Endothelial cell of umbilical vein (primary cell): ENCODE measurements around the gene VGLL3. TPM values are rescaled to one million over a fixed set of nuclear protein-coding genes. Genes with fewer than 3 reads are reported as not detected.

Experiments used
- polyA plus RNA-seq, 4 experiments: library from polyadenylated mRNA; depleted of rRNA in 3 of 4; stranded (reverse) in 3 of 4; unstranded in 1 of 4; fragments of >200 nt; gene quantifications; 2 replicates each; pipeline versions ENCODE4 v1.2.1 to v1.2.3, GENCODE V29; 2011 to 2012; ENCODE audit warnings: missing spikeins in 1 of 4
- total RNA-seq: library from RNA; stranded (reverse); gene quantifications from 2 replicates; pipeline ENCODE4 v1.2.3, GENCODE V29; 2021

The VGLL3 gene
- total and polyA plus RNA-seq, 2 donors (not counting 3 experiments of a cell fraction or from before 2014, with no cell fraction given): 4.2 to 12.0 TPM

Other genes starting within 250 kb of the VGLL3 start
- gene CHMP2B, start 236.2 kb upstream of the VGLL3 start, total RNA-seq: 22.0 and 28.8 TPM in 2 replicates
- 6.0 and 6.8 TPM in 2 replicates for gene CHMP2B, start 236.2 kb upstream of the VGLL3 start, polyA plus RNA-seq